IMR-90 (cell line): ENCODE data around the gene ZRANB3. TPM values are rescaled to one million over a fixed set of nuclear protein-coding genes. Genes with fewer than 3 reads are reported as not detected.

Experiments used
- ATAC-seq: fragments of 200-7000 bp; cut with Tn5 transposase; 2 replicates; pipeline ENCODE4 v1.9.1; 2020; ENCODE audit warnings: low read depth, mild to moderate bottlenecking, moderate library complexity
- BruUV-seq: library from RNA; stranded (reverse); fragments of 400-500 nt; replicated peaks from 2 replicates; lab custom pipeline; 2021; lab: Mats Ljungman, UMichigan
- CTCF ChIA-PET: fragments of 300-600 bp; formaldehyde crosslinking; extraction: SDS; loops from one replicate; lab custom pipeline; 2021; ENCODE audit warnings: antibody characterized with exemption; lab: Yijun Ruan, JAX
- POLR2A ChIA-PET: fragments of 300-600 bp; sonication (Branson Sonifier 250); formaldehyde crosslinking; loops from one replicate; lab custom pipeline; 2022; ENCODE audit warnings: antibody characterized with exemption; ENCODE audit not compliant: unreplicated experiment; lab: Charles Lee
- DNase-seq: peaks from one replicate; pipeline ENCODE4 v3.0.0; 2013
- H2AFZ ChIP-seq: replicated peaks from 2 replicates; pipeline ENCODE3; 2013; ENCODE audit warnings: low read length, mild to moderate bottlenecking; ENCODE audit not compliant: poor library complexity
- H2AK5ac ChIP-seq: 2 replicates; pipeline ENCODE4 v1.6.1; 2013; ENCODE audit warnings: low read depth, low read length, inconsistent platforms
- H2AK9ac ChIP-seq: replicated peaks from 2 replicates; pipeline ENCODE3; 2013; ENCODE audit warnings: mild to moderate bottlenecking, low read depth, low read length, moderate library complexity; ENCODE audit not compliant: poor library complexity
- H2BK120ac ChIP-seq: 2 replicates; pipeline ENCODE4 v1.6.1; 2013; ENCODE audit warnings: low read depth, low read length, inconsistent platforms
- H2BK15ac ChIP-seq: 3 replicates; pipeline ENCODE4 v1.6.1; 2013; ENCODE audit warnings: low read depth, low read length, inconsistent platforms
- H2BK20ac ChIP-seq: 2 replicates; pipeline ENCODE4 v1.6.1; 2013; ENCODE audit warnings: low read depth, mild to moderate bottlenecking, inconsistent platforms, low read length, moderate library complexity
- H2BK5ac ChIP-seq: 2 replicates; pipeline ENCODE4 v1.6.1; 2013; ENCODE audit warnings: mild to moderate bottlenecking, low read depth, low read length, inconsistent platforms; ENCODE audit not compliant: poor library complexity, severe bottlenecking
- H3K14ac ChIP-seq: replicated peaks from 2 replicates; pipeline ENCODE4 v1.6.1; 2013; ENCODE audit warnings: low read depth, low read length, inconsistent platforms
- H3K18ac ChIP-seq: 2 replicates; pipeline ENCODE4 v1.6.1; 2013; ENCODE audit warnings: low read depth, low read length, control low read depth
- H3K23ac ChIP-seq: 2 replicates; pipeline ENCODE4 v1.6.1; 2013; ENCODE audit warnings: low read depth, low read length, inconsistent platforms
- H3K27ac ChIP-seq: 2 replicates; pipeline ENCODE4 v1.5.1; 2013; ENCODE audit warnings: mild to moderate bottlenecking, control low read depth, low read length; ENCODE audit not compliant: insufficient read depth
- H3K27me3 ChIP-seq: 2 replicates; pipeline ENCODE4 v1.6.1; 2013; ENCODE audit warnings: low read length; ENCODE audit not compliant: control insufficient read depth, insufficient read depth
- H3K36me3 ChIP-seq: 2 replicates; pipeline ENCODE4 v1.6.1; 2013; ENCODE audit warnings: low read length, mixed read lengths; ENCODE audit not compliant: control insufficient read depth, insufficient read depth
- H3K4ac ChIP-seq: 2 replicates; pipeline ENCODE4 v1.6.1; 2013; ENCODE audit warnings: low read depth, low read length, inconsistent platforms
- H3K4me1 ChIP-seq: 2 replicates; pipeline ENCODE4 v1.6.1; 2013; ENCODE audit warnings: low read length, mixed read lengths; ENCODE audit not compliant: control insufficient read depth, insufficient read depth
- H3K4me2 ChIP-seq: 2 replicates; pipeline ENCODE4 v1.6.1; 2013; ENCODE audit warnings: low read depth, mild to moderate bottlenecking, control low read depth, low read length, moderate library complexity
- H3K4me3 ChIP-seq: 2 replicates; pipeline ENCODE4 v1.5.1; 2013; ENCODE audit warnings: low read depth, mild to moderate bottlenecking, control low read depth, low read length, moderate library complexity; ENCODE audit not compliant: insufficient read depth
- H3K56ac ChIP-seq: 2 replicates; pipeline ENCODE4 v1.6.1; 2013; ENCODE audit warnings: low read length, inconsistent platforms; ENCODE audit not compliant: insufficient read depth; ENCODE audit errors: extremely low read depth
- H3K79me1 ChIP-seq, 2 experiments: 2 replicates each; pipeline ENCODE4 v1.6.1; 2013; ENCODE audit warnings: low read length in 2 of 2, inconsistent platforms in 1 of 2, low read depth in 1 of 2
- H3K9ac ChIP-seq: 2 replicates; pipeline ENCODE4 v1.6.1; 2013; ENCODE audit warnings: low read depth, low read length, control low read depth
- H3K9me1 ChIP-seq: 2 replicates; pipeline ENCODE4 v1.6.1; 2013; ENCODE audit warnings: low read length, inconsistent platforms; ENCODE audit not compliant: insufficient read depth
- H3K9me3 ChIP-seq: 2 replicates; pipeline ENCODE4 v1.6.1; 2013; ENCODE audit warnings: low read length; ENCODE audit not compliant: control insufficient read depth, insufficient read depth
- H4K20me1 ChIP-seq: 2 replicates; pipeline ENCODE4 v1.6.1; 2013; ENCODE audit warnings: low read length, inconsistent platforms; ENCODE audit not compliant: insufficient read depth
- H4K5ac ChIP-seq: 2 replicates; pipeline ENCODE4 v1.6.1; 2013; ENCODE audit warnings: mild to moderate bottlenecking, low read depth, low read length, control low read depth
- H4K8ac ChIP-seq, 2 experiments: 2 replicates each; pipeline ENCODE4 v1.6.1; 2013; ENCODE audit warnings: low read depth in 2 of 2, low read length in 2 of 2, control low read depth in 1 of 2, inconsistent platforms in 1 of 2
- H4K91ac ChIP-seq: 2 replicates; pipeline ENCODE4 v1.6.1; 2013; ENCODE audit warnings: low read depth, low read length, inconsistent platforms; ENCODE audit not compliant: insufficient read depth
- CEBPB ChIP-seq: IDR thresholded peaks from 2 replicates; pipeline ENCODE4 v1.6.1; 2012; ENCODE audit warnings: low read depth, low read length, improper control_type of control experiment
- CHD1 ChIP-seq: IDR thresholded peaks from 2 replicates; pipeline ENCODE4 v1.6.1; 2012; ENCODE audit warnings: low read depth, low read length, improper control_type of control experiment
- CTCF ChIP-seq: conservative IDR thresholded peaks from 2 replicates; pipeline ENCODE4 v1.5.1; 2012; ENCODE audit warnings: mild to moderate bottlenecking, low read depth, low read length, improper control_type of control experiment
- ELK1 ChIP-seq: fragments of 150-350 bp; IDR thresholded peaks from 2 replicates; pipeline ENCODE4 v1.6.1; 2016; ENCODE audit warnings: low read depth, mild to moderate bottlenecking, low read length, moderate library complexity, borderline replicate concordance
- MAFK ChIP-seq: IDR thresholded peaks from 2 replicates; pipeline ENCODE4 v1.6.1; 2012; ENCODE audit warnings: low read depth, low read length, improper control_type of control experiment
- MAZ ChIP-seq: IDR thresholded peaks from 2 replicates; pipeline ENCODE4 v1.6.1; 2012; ENCODE audit warnings: low read depth, mild to moderate bottlenecking, low read length, improper control_type of control experiment, moderate library complexity, borderline replicate concordance
- MXI1 ChIP-seq: IDR thresholded peaks from 2 replicates; pipeline ENCODE4 v1.6.1; 2012; ENCODE audit warnings: low read depth, mild to moderate bottlenecking, low read length, moderate library complexity, borderline replicate concordance
- NFE2L2 ChIP-seq: fragments of 150-350 bp; IDR thresholded peaks from 2 replicates; pipeline ENCODE4 v1.6.1; 2016; ENCODE audit warnings: low read depth, mild to moderate bottlenecking, low read length
- POLR2A ChIP-seq: IDR thresholded peaks from 2 replicates; pipeline ENCODE4 v1.6.1; 2012; ENCODE audit warnings: mild to moderate bottlenecking, low read depth, low read length
- RFX5 ChIP-seq: IDR thresholded peaks from 2 replicates; pipeline ENCODE4 v1.8.0; 2012; ENCODE audit warnings: low read depth, mild to moderate bottlenecking, low read length, moderate library complexity
- SMC3 ChIP-seq: fragments of 150-350 bp; IDR thresholded peaks from 2 replicates; pipeline ENCODE4 v1.6.1; 2016; ENCODE audit warnings: low read depth, mild to moderate bottlenecking, antibody characterized with exemption, low read length, moderate library complexity
- USF2 ChIP-seq: fragments of 150-350 bp; IDR thresholded peaks from 2 replicates; pipeline ENCODE4 v1.6.1; 2017; ENCODE audit warnings: mild to moderate bottlenecking, antibody characterized with exemption, low read length, low read depth
- dilution Hi-C: fragments of 300-500 bp; cut with HindIII; formaldehyde crosslinking; loops from one replicate; pipeline ENCODE4 v1.14.3; 2018; ENCODE audit warnings: low sequenced_read_pairs; ENCODE audit not compliant: unreplicated experiment
- in situ Hi-C: fragments of 300-500 bp; cut with MboI; formaldehyde crosslinking; loops from 3 replicates; pipeline ENCODE4 v1.14.3; 2019; ENCODE audit warnings: low sequenced_read_pairs, inconsistent platforms, mixed read lengths
- intact Hi-C: fragments of 100-400 bp; cut with micrococcal nuclease; formaldehyde crosslinking; loops from 2 replicates; pipeline ENCODE4 v1.10.0; 2022
- polyA plus RNA-seq, 3 experiments: library from polyadenylated mRNA; depleted of rRNA; stranded (reverse); fragments of >200 nt; gene quantifications; 2 replicates each; pipeline ENCODE4 v1.2.3, GENCODE V29; 2012; ENCODE audit warnings: low replicate concordance in 1 of 3
- total RNA-seq: library from RNA; depleted of rRNA; stranded (reverse); fragments of >200 nt; gene quantifications from 2 replicates; pipeline ENCODE4 v1.2.3, GENCODE V29; 2012

The ZRANB3 gene
- total and polyA plus RNA-seq, 2 of the 4 experiments (the other 2 are of a cell fraction) = 3.4 to 9.3 TPM

GRCh38 chr2:135140606-135141005, 390.4 kb downstream of the ZRANB3 start:
- Histone ChIP-seq H3K4me3 (no peak overlapping the region), H2AK5ac (no peak overlapping the region), H2BK20ac (no peak overlapping the region), H3K9ac (no peak overlapping the region), H3K27ac (no peak overlapping the region), H2BK5ac (no peak overlapping the region), H2AK9ac (no peak overlapping the region), H4K20me1 (peaks cover 5% of the 10 kb centered on the region; the same call in 1 of the 2 replicates), H3K4me2 (no peak overlapping the region), H3K27me3 (no peaks in the 10 kb centered on the region), H2AFZ (no peak overlapping the region), H3K79me1 (peaks cover 4 to 14% of the 10 kb centered on the region in 2 experiments; a peak in 3 of 4 replicates), H4K8ac (no peak overlapping the region), H3K4ac (no peak overlapping the region), H3K14ac (no peak overlapping the region), H2BK120ac (no peak overlapping the region), H4K91ac (no peak overlapping the region), H3K9me1 (peaks cover 3% of the 10 kb centered on the region; the same call in 1 of the 2 replicates), H4K5ac (no peak overlapping the region), H3K23ac (no peak overlapping the region), H3K9me3 (no peaks in the 10 kb centered on the region), H3K4me1 (no peaks in the 10 kb centered on the region), H2BK15ac (no peak overlapping the region), H3K36me3 (peaks cover 19% of the 10 kb centered on the region), H3K18ac (no peak overlapping the region), H3K56ac (no peak overlapping the region)
- TF ChIP-seq CHD1 (no peak), MXI1 (no peak), MAZ (no peak), CEBPB (no peak), POLR2A (no peak), NFE2L2 (no peak), SMC3 (no peak), ELK1 (no peak), MAFK (no peak), RFX5 (no peak), USF2 (no peak), CTCF (no peak)
- DNase-seq = no peak
- POLR2A ChIA-PET = no interaction called here
- CTCF ChIA-PET = interaction anchor here (0.5 kb wide), 1 partner anchor 35 kb away, joined by 3 read pairs; no protein-coding TSS in a partner anchor
- intact Hi-C loops (no loop called here), in situ Hi-C loops (no loop called here), dilution Hi-C loops (no loop called here)
- BruUV-seq = no TSS peak
- ATAC-seq = no peak
